PC-3 (cell line): ENCODE measurements around the gene PHF12. TPM values are rescaled to one million over a fixed set of nuclear protein-coding genes. Genes with fewer than 3 reads are reported as not detected.

Experiments
- ATAC-seq: fragments of 200-7000 bp; cut with Tn5 transposase; 2 replicates; pipeline ENCODE4 v1.9.1; 2020; ENCODE audit warnings: mild to moderate bottlenecking, moderate library complexity
- BruUV-seq: library from RNA; stranded (reverse); fragments of 400-500 nt; replicated peaks from 2 replicates; lab custom pipeline; 2021; lab: Mats Ljungman, UMichigan
- CTCF ChIA-PET: fragments of 300-600 bp; sonication (Branson Sonifier 250); formaldehyde crosslinking; loops from one replicate; lab custom pipeline; 2022; ENCODE audit warnings: antibody characterized with exemption; lab: Charles Lee
- POLR2A ChIA-PET: fragments of 300-600 bp; sonication (Branson Sonifier 250); formaldehyde crosslinking; loops from one replicate; lab custom pipeline; 2022; ENCODE audit warnings: antibody characterized with exemption; ENCODE audit not compliant: unreplicated experiment; lab: Charles Lee
- DNase-seq: peaks from one replicate; pipeline ENCODE4 v3.0.0-alpha.2; 2015
- H2AFZ ChIP-seq: fragments of 300-600 bp; sonication (generic); 2 replicates; pipeline ENCODE4 v1.6.0; 2016; ENCODE audit warnings: antibody characterized with exemption, low read length
- H3F3A ChIP-seq: fragments of 300-600 bp; sonication (generic); one replicate; pipeline ENCODE4 v1.6.0; 2017; ENCODE audit warnings: antibody characterized with exemption, low read length, control low read depth, mild to moderate bottlenecking; ENCODE audit not compliant: unreplicated experiment
- H3K27ac ChIP-seq: fragments of 300-600 bp; sonication (generic); 2 replicates; pipeline ENCODE4 v1.5.1; 2016; ENCODE audit warnings: mild to moderate bottlenecking, low read length
- H3K27me3 ChIP-seq: fragments of 300-600 bp; sonication (generic); 2 replicates; pipeline ENCODE4 v1.6.1; 2016; ENCODE audit warnings: low read length, mixed read lengths
- H3K36me3 ChIP-seq: fragments of 300-600 bp; sonication (generic); 2 replicates; pipeline ENCODE4 v1.6.1; 2016; ENCODE audit warnings: low read depth, mixed run types, low read length, mixed read lengths
- H3K4me1 ChIP-seq: fragments of 300-600 bp; sonication (generic); 2 replicates; pipeline ENCODE4 v1.5.1; 2016; ENCODE audit warnings: low read length; ENCODE audit not compliant: insufficient read depth
- H3K4me2 ChIP-seq: fragments of 300-600 bp; sonication (generic); 2 replicates; pipeline ENCODE4 v1.6.0; 2016; ENCODE audit warnings: low read length
- H3K4me3 ChIP-seq: fragments of 300-600 bp; sonication (generic); 2 replicates; pipeline ENCODE4 v1.5.1; 2016; ENCODE audit warnings: mild to moderate bottlenecking, low read length, mixed read lengths
- H3K79me2 ChIP-seq: fragments of 300-600 bp; sonication (generic); 2 replicates; pipeline ENCODE4 v1.6.1; 2017; ENCODE audit warnings: low read length, mixed read lengths
- H3K9ac ChIP-seq: fragments of 300-600 bp; sonication (generic); 2 replicates; pipeline ENCODE4 v1.6.0; 2016; ENCODE audit warnings: mild to moderate bottlenecking, low read length
- H3K9me2 ChIP-seq: fragments of 300-600 bp; sonication (generic); replicated peaks from 2 replicates; pipeline ENCODE4 v1.6.1; 2016; ENCODE audit warnings: mixed run types, low read length, mixed read lengths
- H3K9me3 ChIP-seq: fragments of 300-600 bp; sonication (generic); 2 replicates; pipeline ENCODE4 v1.6.1; 2016; ENCODE audit warnings: low read length, mixed read lengths
- H4K20me1 ChIP-seq: fragments of 300-600 bp; sonication (generic); 2 replicates; pipeline ENCODE4 v1.6.1; 2016; ENCODE audit warnings: low read length, mixed read lengths
- CTCF ChIP-seq: fragments of 300-600 bp; sonication (generic); conservative IDR thresholded peaks from 2 replicates; pipeline ENCODE4 v1.5.1; 2017; ENCODE audit warnings: antibody characterized with exemption, low read depth, mild to moderate bottlenecking, low read length
- EZH2 ChIP-seq: fragments of 300-600 bp; sonication (generic); IDR thresholded peaks from one replicate; pipeline ENCODE4 v1.6.1; 2017; ENCODE audit warnings: antibody characterized with exemption, mild to moderate bottlenecking, low read length; ENCODE audit not compliant: unreplicated experiment
- EZH2phosphoT487 ChIP-seq: fragments of 300-600 bp; sonication (generic); IDR thresholded peaks from 2 replicates; pipeline ENCODE4 v1.6.1; 2018; ENCODE audit warnings: mild to moderate bottlenecking, antibody characterized with exemption, low read length, borderline replicate concordance
- intact Hi-C: fragments of 100-400 bp; cut with micrococcal nuclease; formaldehyde crosslinking; loops from 2 replicates; pipeline ENCODE4 v1.9.0; 2023
- total RNA-seq: library from RNA; depleted of rRNA; stranded (reverse); fragments of >200 nt; gene quantifications from 2 replicates; pipeline ENCODE4 v1.2.3, GENCODE V29; 2014

The PHF12 gene
- total RNA-seq, 1 experiment from 2014 or later: 25.0 TPM

GRCh38 chr17:28898527-28898955, 52.8 kb downstream of the PHF12 start:
- no peak overlapping the region for H3K4me3 ChIP-seq
- no TSS peak for BruUV-seq
- no peak for ATAC-seq
- H3K9me3 ChIP-seq: no peaks in the 10 kb centered on the region
- no peaks in the 10 kb centered on the region for H3K27me3 ChIP-seq
- 0 out of 2 replicates have a peak, but pooled peaks cover 9% of the 10 kb centered on the region for H3K79me2 ChIP-seq
- no peaks in the 10 kb centered on the region for H3K36me3 ChIP-seq
- H3K9me2 ChIP-seq: no peaks in the 10 kb centered on the region
- no peak overlapping the region for H2AFZ ChIP-seq
- CTCF ChIA-PET: no interaction called here
- no peaks in the 10 kb centered on the region for H3F3A ChIP-seq
- no peak overlapping the region for H3K27ac ChIP-seq
- no peaks in the 10 kb centered on the region for H4K20me1 ChIP-seq
- no peak overlapping the region for H3K9ac ChIP-seq
- TF ChIP-seq EZH2phosphoT487 (no peak), EZH2 (no peak), CTCF (no peak)
- POLR2A ChIA-PET: interaction anchor here (0.7 kb wide), 1 partner anchor 52 kb away, joined by 6 read pairs; no protein-coding TSS in a partner anchor
- intact Hi-C loops: no loop called here
- 0 out of 2 replicates have a peak overlapping the region, but pooled peaks have one; percentile 92 for H3K4me2 ChIP-seq
- DNase-seq: no peak
- H3K4me1 ChIP-seq: peaks cover 14% of the 10 kb centered on the region

- Histone ChIP-seq H3K4me2 (peak overlapping the region; percentile 92), H4K20me1 (no peaks in the 10 kb centered on the region), H3K9me3 (no peaks in the 10 kb centered on the region), H3K9me2 (no peaks in the 10 kb centered on the region), H2AFZ (peak overlapping the region; percentile 95), H3K79me2 (0 out of 2 replicates have a peak, but pooled peaks cover 9% of the 10 kb centered on the region), H3K4me1 (peaks cover 11% of the 10 kb centered on the region), H3K27me3 (no peaks in the 10 kb centered on the region), H3K27ac (no peak overlapping the region; the same call in 1 of the 2 replicates), H3F3A (no peaks in the 10 kb centered on the region), H3K36me3 (no peaks in the 10 kb centered on the region), H3K9ac (peak overlapping the region; percentile 68), H3K4me3 (peak overlapping the region; percentile 83)
- ATAC-seq (peak; percentile 14; the same call in 1 of the 2 replicates), DNase-seq (no peak)
- ChIA-PET CTCF (interaction anchor here (1.0 kb wide), 1 partner anchor 54 kb away, joined by 3 read pairs; no protein-coding TSS in a partner anchor), POLR2A (no interaction called here)
- intact Hi-C loops: no loop called here
- TF ChIP-seq CTCF (no peak; the same call in 1 of the 2 replicates), EZH2 (no peak), EZH2phosphoT487 (no peak)
- BruUV-seq: no TSS peak
These were observed 53.4 kb downstream of the PHF12 start for GRCh38 chr17:28897769-28898526.
